Spleen (tissue), 7 donors: Measurements from ENCODE around the gene DNAH10.

Experiments
- CTCF ChIP-seq, 11 experiments: fragments of 200-600 bp in 7 of 11; fragments of 450-650 bp in 4 of 11; sonication (generic) in 4 of 11; IDR thresholded peaks in 8 of 11; conservative IDR thresholded peaks in 3 of 11; 1 replicate in 7 of 11; 2 replicates in 4 of 11; pipeline versions ENCODE4 v1.4.0 to v1.8.0; 2016 to 2021; ENCODE audit warnings: antibody characterized with exemption in 11 of 11, inconsistent platforms in 4 of 11, mild to moderate bottlenecking in 1 of 11
- POLR2A ChIP-seq, 3 donors: fragments of 450-650 bp; IDR thresholded peaks; one replicate each; pipeline ENCODE4 v1.5.1; 2017; ENCODE audit warnings: antibody characterized with exemption in 3 of 3, mild to moderate bottlenecking in 1 of 3
- POLR2AphosphoS5 ChIP-seq, 3 donors: sonication (generic); formaldehyde crosslinking; IDR thresholded peaks; one replicate each; pipeline ENCODE4 v1.5.1; 2017; ENCODE audit warnings: antibody characterized with exemption in 3 of 3
- donor health status: DM: no; HTN: no; CAD: no; lungs with moderate emphysema.
- donor health status: DM: no; HTN: no; CAD: no.
- donor health status: DM: no; HTN: no; CAD: no.

GRCh38 chr12:123765504-123766035 lies 3.5 kb downstream of the DNAH10 start:
- TF ChIP-seq CTCF (IDR thresholded peaks at IDR 0.05 in 8 of 11, conservative IDR thresholded peaks at IDR 0.05 in 3 of 11) (no peak), POLR2A (IDR thresholded peaks at IDR 0.05) (no peak), POLR2AphosphoS5 (IDR thresholded peaks at IDR 0.05) (no peak)
